ENCODE results near the gene OCEL1.

DNA sequence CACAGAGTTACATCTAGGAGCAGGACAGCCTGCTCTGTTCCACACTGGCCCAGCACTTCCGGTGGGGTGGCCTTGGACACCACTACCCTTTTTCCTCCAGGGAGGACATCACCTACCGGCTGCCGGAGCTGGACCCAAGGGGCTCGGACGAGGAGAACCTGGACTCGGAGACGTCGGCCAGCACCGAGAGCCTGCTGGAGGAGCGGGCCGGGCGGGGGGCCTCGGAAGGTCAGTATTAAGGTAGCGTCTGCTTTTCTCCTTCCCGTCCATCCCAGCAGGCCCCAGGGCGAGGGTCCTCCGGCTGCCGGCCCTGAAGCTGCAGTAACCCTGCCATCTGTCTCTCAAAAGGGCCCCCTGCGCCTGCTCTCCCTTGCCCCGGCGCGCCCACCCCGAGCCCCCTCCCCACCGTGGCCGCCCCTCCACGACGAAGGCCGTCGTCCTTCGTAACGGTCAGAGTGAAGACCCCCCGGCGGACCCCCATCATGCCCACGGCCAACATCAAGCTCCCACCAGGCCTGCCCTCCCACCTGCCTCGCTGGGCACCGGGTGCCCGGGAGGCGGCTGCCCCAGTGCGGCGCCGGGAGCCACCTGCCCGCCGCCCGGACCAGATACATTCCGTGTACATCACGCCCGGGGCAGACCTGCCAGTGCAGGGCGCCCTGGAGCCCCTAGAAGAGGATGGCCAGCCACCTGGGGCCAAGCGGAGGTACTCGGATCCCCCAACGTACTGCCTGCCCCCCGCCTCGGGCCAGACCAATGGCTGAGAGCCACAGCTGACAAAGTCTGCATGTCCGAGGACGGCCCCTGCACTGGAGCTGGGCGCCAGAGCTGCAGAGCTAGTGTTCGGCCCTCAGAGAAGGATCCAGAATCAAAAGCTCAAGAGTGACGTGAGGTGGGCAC is 14.2 kb upstream of the OCEL1 start:
- TF ChIP-seq POLR2A (IDR thresholded peaks at IDR 0.05; ENCODE audit: low read length) (no peak), GATA1 (IDR thresholded peaks at IDR 0.05; ENCODE audit: low read depth, low read length) (no peak)
